ENCODE data around the gene PPAN.

The PPAN gene

DNA sequence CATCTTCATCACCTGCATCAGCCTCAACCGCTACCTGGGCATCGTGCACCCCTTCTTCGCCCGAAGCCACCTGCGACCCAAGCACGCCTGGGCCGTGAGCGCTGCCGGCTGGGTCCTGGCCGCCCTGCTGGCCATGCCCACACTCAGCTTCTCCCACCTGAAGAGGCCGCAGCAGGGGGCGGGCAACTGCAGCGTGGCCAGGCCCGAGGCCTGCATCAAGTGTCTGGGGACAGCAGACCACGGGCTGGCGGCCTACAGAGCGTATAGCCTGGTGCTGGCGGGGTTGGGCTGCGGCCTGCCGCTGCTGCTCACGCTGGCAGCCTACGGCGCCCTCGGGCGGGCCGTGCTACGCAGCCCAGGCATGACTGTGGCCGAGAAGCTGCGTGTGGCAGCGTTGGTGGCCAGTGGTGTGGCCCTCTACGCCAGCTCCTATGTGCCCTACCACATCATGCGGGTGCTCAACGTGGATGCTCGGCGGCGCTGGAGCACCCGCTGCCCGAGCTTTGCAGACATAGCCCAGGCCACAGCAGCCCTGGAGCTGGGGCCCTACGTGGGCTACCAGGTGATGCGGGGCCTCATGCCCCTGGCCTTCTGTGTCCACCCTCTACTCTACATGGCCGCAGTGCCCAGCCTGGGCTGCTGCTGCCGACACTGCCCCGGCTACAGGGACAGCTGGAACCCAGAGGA, 7.9 kb downstream of the PPAN start:
- no peak for DNase-seq

DNA sequence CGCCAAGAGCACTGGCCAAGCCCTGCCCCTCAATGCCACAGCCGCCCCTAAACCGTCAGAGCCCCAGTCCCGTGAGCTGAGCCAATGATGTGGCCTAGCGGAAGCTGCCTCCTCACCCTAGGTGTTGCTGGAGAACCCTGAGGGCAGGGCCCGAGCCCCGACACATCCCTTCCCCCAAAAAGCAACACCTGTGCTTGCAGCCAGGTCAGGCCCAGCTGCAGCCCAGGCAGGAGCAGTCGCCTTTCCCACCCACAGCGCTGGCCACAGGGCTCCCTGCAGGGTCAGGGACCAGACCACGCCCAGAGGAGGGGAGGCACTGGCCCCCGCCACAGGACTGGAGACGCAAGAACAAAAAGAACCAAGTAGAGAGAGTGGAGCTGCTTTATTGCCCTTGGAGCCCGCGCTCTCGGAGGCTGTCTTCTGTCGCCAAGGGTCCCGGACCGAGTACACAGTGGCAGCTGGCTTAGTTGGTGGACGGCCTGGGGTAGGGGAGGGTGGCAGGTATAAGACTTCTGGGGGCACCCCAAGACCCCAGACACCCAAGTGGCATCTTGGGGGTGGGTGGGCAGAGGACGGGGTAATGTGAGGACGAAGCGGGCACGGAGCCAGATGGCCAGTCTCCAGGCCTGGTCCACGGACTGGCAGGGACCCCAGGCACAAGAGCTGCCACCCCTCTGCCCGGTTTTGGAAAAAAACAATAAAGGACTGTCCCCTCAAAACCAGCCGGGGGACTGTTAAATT, 8.7 kb downstream of the PPAN start:
- no peak for DNase-seq

DNA sequence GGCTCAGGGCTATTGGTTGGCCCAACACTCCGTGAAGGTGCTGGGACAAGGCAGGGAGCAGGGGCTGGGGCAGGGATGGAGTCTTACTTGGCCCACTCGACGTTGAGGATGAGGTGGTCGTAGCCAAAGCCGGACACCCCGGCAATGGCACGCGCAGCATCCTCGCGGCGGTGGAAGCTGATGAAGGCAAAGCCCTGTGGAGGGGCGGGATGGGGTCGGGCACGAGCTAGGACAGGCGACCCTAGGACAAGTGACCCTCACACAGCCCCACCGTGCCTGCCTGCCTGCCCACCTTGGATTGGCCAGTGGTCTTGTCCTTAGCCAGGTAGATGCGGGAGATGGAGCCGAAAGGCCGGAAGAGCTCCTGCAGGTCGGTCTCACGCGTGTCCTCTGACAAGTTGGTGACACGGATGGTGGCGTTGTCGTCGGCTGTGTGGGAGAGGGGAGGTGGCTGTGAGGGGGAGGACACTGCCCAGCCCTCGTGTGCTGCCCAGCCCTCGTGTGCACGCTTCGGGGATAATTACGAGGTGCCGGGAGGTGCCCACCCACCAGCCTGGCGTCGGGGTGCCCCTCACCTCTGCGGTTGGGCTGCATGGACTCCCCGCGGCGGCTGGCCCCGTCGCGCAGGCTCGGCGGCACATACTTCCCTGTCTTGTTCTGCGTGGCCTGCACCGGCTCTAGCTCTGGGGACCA, 9.4 kb downstream of the PPAN start:
- no peak for DNase-seq

DNA sequence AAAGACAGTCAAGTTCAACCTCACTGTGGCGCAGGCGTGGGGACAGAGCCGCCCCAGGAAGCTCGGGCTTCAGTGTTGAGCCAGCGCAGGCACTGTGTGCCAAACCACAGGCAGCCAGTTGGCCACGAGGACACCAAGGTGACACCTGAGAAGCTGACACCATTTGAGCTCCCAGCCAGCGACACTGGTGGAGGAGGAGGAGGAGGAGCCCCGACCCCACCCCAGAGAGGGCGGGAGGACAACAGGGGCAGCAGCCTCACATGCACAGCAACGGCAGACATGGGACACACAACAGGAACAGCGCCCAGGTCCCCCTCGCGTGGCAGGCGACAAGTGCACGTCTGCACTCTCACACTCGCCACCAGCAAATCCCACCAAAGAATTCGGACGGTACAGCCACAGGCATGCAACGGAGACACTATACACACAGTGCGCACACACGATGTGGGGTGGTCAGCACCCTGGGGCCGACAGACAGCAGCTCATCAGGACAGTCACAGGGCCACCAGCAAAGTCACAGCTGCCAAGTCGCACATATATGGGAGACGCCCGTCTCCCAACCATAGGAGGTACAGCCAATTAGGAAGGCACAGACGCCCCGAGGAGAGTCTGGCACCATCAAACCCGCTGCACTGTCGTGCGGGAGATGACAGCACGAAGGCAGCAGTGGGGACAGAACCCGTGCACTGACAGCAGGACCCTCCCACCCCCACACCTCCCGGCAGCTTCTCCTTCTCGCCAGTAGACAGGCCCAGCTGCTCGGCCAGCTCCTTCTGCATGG, 10.1 kb downstream of the PPAN start:
- DNase-seq = no peak

DNA sequence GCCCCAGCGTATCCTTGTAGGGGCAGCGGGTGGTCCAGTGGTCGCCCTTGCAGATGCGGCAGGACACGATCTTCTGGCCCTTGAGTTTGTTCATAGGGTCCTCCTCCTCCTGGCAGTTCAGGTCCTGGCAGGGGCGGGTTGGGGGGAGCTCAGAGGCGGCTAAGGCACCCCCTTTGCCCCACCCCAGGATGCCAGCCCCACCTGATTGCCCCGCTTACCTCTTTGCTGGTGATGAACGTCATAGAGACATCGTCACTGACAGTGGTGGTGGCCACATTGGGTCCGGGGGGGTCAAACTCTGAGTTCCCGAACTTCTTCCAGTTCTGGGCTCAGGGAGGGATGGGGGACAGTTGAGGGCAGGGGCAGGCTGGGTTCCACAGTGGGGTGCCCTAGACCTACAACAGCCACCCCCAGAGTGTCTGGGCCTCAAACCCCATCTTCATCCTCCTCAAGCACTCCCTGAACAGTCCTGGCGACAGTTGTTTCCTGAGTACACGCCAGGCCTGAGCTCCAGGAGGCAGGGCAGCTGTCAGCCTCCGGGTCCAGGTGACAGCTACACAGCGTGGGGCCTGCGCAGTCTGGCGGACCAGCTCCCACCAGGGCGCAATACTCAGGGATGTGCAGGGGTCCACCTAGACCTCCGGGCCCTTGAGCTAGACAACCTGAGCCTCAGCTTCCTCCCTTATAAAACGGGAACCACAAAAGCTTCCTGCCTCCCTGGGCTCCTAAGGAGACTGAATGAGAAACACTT, 10.9 kb downstream of the PPAN start:
- DNase-seq = no peak

DNA sequence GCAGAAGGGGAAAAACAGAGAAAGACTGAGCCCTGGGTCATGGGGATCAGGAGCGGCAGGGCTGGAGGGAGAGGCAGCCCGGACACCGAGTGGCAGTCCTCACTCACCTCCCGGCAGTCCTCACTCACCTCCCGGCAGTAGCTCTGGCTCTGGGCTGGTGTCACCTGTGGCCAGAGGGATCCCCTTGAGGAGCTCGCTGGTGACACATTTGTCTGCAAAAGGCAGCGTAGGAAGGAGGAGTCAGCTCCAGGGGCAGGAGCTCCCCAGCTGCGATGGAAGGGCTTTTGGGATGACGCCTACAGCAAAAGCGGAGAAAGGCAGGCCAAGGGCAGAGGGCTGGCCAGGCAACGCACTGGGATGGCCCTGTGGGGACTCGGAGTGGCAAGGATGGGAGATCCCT, 12.8 kb downstream of the PPAN start:
- DNase-seq = no peak

DNA sequence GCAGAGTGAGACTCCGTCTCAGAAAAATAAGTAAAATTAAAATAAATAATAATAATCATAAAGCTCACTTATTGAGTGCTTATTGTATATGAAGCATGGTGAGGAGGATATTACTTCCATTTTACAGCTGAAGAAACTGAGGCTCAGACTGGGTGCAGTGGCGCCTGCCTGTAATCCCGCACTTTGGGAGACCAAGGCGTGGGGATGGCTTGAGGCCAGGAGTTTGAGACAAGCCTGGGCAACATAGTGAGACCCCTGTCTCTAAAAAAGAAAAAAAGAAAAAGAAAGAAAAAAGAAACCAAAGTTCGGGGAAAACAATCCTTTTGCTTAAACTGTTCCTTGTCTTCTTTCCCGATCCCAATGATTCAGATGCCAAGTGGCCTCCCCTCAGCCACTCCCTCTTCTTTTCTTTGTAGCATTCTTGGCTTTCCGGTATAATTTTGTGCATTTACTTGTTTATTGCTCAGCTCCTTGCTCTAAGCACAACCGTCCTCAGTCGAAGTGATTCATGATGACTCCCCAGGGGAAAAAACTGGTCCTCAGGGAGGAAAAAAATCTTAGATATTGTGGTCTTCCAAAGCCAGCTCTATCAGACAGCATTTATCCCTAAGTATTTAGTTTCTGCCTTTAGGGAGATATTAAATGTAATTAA, 14.5 kb downstream of the PPAN start:
- no peak for DNase-seq

DNA sequence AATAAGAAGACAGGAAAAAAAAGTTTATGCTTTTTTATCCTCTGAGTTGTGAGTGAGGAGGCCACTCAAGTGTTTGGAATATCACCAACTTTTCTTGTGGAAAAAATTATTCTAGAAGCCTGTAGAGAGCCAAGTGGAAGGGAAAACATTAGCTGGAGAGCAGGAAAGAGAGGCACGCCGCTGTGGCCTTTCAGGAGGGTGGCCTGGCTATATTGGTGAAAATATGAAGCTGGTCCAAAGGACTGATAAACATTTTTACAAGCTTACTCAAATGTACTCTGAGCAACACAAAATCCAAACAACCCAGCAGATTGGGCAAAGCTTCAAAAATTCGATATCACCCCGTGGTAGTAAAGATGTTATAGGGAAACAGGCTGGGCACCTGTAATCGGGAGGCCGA, 15.9 kb downstream of the PPAN start:
- DNase-seq = no peak

DNA sequence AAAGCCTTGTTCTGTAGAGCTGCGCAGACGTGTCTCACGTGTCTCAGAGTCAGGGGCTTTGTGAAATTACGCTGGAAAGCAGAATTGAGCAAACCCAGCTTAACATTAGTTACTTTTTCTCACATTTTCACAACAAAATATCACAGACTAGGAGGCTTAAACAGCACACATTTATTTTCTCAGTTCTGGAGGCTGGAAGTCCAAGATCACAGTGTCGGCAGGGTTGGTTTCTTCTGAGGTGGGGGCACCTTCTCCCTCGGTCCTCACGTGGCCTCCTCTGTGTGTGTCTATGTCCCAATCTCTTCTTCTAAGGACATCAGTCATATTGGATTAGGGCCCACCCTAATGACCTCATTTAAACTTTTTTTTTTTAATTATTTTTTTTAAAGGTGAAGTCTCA, 18.3 kb downstream of the PPAN start:
- no peak for DNase-seq

DNA sequence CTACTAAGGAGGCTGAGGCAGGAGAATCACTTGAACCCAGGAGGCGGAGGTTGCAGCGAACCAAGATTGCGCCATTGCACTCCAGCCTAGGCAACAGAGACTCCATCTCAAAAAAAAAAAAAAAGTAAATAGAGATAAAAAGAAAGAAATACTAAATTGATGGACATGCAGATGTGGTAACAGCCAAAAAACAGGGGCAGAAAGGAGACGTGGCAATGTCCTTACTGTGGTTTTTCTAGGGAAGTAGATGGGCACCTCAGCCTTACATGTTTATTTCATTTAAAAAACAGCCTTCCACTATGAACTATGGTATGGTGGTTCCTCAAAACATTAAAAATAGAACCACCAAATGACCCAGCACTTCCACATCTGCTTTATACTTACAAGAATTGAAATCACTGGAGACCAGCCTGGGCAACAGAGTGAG, 20.1 kb downstream of the PPAN start:
- DNase-seq = no peak

DNA sequence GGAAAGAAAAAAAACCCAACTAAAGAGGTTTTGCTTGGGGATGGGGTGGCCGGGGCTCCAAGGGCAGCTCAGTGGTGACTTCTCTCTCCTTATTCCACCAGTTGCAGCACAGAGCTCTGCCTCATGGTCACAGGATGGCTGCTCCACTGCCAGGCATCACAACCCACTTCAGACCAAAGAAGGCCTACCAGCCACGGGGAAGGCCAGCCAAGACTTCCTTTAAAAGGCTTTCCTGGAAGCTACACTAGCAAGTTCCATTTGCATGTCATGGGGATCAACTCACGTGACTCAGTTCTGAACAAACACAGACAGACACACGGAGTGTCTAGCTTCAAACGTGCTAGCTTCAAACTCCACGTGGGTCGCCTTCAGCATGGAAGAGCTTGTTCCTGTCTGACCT, 26.7 kb downstream of the PPAN start:
- DNase-seq = no peak

DNA sequence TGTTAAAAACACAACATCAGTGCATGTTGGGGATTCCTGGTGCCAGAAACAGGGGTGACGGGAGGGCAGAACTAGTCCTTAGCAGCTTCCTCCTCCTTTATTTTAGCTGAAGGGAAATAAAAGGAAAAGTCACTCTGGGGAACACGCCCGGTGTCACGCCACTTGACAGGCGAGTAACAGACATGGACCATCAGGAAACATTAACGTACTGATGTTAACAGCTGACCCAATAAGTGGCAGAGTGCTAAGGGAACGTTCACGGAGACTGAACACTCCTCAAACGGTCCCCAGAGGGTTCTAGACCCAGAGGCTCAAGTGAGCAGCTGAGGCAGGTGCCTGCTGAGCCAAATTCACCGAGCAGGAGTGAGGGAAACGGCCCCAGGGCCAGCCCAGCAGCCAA, 27.4 kb downstream of the PPAN start:
- no peak for DNase-seq

DNA sequence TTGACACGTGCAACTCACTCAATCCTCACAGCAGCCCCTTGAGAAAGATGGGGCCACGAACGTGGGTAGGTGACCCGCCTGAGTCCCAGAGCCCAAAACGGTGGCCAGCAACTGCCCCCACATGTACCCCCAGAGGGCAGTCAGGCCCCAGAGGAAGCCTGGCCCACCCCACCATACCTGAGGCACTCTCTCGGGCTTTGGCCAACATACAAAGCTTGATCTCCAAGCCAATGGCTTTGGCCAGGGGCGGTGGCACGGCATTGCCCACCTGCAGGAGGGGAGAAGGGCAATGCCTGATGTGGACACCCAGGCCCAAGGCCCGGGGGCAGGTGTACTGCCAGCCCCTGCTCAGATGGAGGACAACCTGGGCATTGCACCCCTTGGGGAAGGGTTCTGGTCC, 27.9 kb downstream of the PPAN start:
- no peak for DNase-seq

DNA sequence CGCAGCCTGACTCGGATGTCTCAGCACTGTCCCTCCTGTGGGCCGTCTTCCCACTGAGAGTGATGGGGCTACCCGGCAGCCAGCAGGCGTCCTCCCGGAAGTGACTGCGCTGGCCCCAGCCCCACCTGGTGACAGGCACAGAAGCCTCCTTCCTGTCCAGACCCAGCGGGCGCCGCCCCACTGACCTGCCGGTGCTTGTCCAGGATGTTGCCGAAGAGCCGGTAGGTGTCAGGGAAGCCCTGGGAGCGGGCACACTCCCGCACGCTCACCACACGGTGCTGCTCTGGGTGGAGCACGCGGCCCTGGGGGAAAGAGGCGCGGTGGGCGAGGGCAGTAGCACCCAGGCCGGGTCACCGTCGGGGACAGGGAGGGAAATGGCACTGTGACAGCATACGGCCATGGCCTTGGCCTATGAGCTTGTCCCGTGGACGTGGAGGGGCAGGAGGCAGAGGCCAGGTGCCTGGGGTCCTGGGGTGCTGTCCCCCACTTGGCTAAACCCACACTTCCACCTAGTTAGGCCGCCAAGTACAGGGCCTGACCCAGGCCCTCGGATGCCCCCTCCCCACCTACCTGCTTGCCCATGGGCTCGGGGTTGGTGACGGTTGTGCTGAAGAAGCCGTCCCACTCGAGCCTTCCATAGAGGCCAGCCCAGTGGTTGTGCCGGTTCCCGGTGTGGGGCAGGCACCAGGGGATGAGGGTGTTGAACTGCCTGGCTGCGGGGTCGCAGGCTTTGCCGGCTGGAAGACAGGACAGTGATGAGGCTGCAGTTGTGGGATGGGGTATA, 29.6 kb downstream of the PPAN start:
- no peak for DNase-seq

DNA sequence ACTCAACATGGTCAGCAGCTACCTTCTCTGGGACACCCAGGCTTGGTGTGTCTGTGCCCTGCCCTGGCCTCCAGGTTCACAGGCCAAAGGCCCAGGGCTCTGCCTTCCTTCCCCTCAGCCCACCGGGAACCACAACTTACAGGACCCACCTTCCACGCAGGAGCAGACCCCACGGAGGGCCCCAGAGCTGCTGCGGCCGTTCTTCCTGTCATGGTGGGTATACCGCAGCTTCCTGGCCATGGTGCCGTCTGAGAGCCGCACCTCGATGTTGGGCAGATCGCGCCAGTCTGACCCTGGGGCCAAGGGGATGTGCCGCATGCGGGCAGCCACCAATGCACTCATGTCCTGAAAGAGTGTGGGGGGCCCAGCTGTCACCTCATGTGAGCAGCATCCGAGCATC, 30.8 kb downstream of the PPAN start:
- DNase-seq = no peak

DNA sequence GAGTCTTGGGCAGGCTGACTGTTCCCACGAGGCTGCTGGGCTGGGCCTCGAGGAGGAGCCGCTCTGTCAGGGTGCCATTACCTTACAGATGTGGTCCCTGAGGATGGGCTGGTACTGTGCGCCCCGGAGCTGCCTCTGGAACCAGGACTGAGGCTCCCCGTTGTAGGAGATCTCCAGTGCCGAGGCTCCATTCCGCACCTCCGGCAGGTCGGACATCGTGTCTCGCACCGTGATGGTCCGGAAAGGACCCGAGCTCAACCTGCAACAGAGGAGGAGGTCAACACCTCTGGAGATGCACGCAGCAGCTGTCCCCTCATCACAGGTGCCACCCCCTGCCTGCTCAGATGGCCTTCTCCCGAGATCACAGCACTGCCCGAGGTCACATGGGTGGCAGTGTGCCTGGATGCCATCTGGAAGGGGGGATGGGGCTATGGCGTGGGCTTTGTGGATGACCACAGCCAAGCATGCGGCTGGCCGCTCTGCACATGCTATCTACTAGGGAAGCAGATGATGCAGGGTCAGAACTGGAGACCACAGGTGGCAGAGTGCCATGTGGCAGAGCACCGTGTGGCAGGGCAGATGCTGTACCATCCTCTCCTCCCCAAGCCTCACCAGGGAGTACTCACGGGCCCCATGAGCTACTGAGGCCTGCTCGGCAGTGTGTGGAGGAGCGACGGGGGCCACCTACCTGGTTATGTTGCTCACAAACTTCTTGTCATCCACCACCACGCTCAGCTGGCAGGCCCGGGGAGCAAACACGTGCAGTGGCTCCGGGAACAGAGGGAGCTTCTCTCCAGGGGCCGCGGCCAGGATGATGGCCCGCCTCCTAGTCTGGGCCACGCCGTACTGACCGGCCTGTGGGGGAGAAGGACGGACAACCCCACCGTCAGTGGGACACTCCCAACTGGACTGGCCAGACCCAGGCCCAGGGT, 31.9 kb downstream of the PPAN start:
- no peak for DNase-seq

DNA sequence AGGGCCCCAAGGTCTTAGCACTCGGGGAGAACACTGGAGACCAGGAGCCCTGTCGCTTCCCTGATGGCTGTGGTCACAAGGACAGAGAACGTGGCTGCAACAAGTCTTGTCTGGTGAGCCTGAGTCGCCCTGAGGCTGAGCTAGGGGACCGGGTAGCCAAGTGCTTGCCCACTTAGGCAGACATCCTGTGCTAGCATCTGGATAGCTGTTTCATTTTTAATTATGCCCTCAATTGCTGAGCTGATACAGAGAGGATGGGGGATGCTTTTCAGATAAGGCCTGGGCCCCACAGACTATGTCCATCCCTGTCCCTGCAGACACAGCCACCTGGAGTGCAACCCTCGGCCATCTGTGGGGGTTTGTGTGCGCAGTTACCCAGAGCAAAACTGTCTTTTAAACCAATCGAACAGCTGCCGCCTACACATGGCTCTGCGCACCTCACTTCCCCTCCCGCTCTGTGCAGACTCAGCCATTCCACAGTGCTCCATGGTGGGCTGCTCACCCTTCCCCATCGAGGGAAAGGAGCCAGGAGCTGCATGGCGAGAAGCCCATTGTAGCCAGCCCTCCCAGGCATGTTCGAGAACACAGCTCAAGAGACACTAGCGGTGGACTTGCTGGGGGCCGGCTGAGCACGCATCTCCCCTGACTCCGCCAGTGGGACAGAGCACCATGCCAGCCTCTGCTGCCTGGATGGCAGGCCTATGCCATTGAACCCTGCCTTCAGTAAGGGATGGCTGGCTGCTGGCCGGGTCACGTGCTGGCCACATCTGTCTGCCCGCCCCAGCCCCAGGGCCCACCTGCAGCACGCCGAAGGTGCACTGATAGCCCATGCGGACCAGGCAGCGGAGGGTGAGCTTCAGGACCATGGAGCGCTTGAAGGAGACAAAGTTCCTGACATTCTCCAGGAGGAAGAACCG, 33.0 kb downstream of the PPAN start:
- DNase-seq = no peak

DNA sequence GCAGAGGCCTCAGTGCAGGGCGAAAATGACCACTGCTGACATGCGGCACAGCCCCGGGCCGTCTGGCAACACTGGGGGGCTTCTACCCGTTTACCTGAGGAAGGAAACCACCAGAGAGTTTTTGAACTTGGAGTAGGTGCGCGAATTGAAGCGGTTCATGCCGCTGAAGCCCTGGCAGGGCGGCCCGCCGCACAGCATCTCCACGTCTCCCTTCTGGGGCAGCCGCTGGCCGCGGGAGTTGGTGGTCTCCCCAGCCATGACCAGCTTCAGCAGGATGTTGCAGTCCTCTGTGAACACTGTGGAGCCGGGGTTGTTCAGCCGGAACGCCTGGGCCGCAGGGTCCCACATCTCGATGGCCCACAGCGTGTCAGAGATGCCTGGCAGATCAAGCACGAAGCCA, 33.8 kb downstream of the PPAN start:
- DNase-seq = no peak

DNA sequence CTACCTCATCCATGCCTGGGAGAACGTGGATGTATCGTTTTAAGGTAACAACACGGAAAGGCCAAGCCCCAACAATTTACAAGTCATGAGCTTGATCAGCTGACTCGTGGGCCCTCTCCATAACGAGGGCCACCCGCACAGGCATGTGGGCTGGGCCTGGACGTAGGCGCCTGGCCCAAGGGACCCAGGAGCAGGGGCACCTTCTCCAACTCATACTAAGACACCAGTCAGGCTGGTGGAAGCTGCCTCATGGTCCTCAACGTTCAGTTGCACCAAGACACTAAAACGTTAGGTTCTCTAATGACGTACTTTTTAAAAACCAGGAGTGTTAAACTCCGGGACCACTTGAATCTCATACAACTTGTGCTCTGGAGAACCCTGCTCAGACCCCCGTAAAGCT, 35.3 kb downstream of the PPAN start:
- DNase-seq = no peak
